Omental fat pad (tissue), 4 donors: ENCODE data around the gene DUSP7. TPM values are rescaled to one million over a fixed set of nuclear protein-coding genes. Genes with fewer than 3 reads are reported as not detected.

ENCODE experiments used
- ATAC-seq: fragments of 150-250 bp; one replicate; pipeline ENCODE4 v1.9.1; 2016; ENCODE audit warnings: mild to moderate bottlenecking, moderate library complexity; ENCODE audit not compliant: low FRiP score
- DNase-seq: peaks from one replicate; pipeline ENCODE4 v3.0.0-alpha.2; 2019; ENCODE audit warnings: low spot score
- total RNA-seq, 4 donors: library from RNA; depleted of rRNA; stranded (reverse); fragments of >200 nt; gene quantifications; one replicate each; pipeline ENCODE4 v1.1.0, GENCODE V29; 2016
- TF ChIP-seq, protein P1 (sequence below), 3 donors: fragments of 450-650 bp; IDR thresholded peaks; one replicate each; pipeline ENCODE4 v1.5.1; 2016 to 2017; ENCODE audit warnings: antibody characterized with exemption in 3 of 3, mild to moderate bottlenecking in 3 of 3, moderate library complexity in 2 of 3

DUSP7 gene
- total RNA-seq, 4 donors from 2014 or later = 5.5 to 22.2 (median 16.8) TPM

DNA sequence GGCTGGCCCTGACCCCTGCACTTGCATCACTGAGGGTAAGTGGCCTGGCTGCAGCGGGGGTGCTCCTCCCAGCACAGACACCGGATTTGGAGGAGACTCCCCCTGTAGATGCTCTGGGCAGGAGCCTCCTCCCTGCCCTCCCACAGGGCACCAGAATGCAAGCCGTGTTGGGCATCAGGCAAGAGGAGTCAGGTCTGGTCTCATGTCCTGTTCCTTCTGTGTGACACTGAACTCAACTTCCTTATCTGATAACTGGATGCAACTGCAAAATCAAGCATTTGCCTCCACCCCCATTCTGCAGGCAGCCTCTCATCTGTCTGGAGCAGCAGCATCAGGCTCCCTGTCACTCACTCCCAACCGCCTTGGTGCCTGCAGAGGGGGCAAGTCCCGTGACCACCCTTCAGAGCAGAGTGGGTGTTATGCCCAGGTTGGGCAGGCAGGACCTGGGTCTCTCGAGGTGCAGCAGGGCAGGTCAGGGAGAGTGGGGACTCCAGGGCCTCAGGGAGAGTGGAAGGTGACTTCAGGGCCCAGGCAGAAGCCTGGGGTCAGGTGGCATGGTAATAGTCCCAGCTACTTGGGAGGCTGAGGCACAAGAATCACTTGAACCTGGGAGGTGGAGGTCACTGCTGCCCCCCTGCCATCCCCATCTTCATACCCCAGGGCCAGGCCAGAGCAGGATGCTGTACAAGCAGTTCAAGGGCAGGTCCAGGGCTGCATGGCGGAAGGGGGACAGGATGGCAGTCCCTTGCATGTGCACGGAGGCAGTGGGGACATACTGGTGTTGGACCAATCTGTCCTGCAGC lies 50.2 kb downstream of the DUSP7 start:
- ATAC-seq (no peak), DNase-seq (no peak)
- TF ChIP-seq, protein P1, sequence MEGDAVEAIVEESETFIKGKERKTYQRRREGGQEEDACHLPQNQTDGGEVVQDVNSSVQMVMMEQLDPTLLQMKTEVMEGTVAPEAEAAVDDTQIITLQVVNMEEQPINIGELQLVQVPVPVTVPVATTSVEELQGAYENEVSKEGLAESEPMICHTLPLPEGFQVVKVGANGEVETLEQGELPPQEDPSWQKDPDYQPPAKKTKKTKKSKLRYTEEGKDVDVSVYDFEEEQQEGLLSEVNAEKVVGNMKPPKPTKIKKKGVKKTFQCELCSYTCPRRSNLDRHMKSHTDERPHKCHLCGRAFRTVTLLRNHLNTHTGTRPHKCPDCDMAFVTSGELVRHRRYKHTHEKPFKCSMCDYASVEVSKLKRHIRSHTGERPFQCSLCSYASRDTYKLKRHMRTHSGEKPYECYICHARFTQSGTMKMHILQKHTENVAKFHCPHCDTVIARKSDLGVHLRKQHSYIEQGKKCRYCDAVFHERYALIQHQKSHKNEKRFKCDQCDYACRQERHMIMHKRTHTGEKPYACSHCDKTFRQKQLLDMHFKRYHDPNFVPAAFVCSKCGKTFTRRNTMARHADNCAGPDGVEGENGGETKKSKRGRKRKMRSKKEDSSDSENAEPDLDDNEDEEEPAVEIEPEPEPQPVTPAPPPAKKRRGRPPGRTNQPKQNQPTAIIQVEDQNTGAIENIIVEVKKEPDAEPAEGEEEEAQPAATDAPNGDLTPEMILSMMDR (IDR thresholded peaks at IDR 0.05) = no peak

GRCh38 chr3:52005571-52005986 lies 50.8 kb downstream of the DUSP7 start:
- DNase-seq (no peak), ATAC-seq (peak; percentile 76)
- TF ChIP-seq, protein P1 (IDR thresholded peaks at IDR 0.05) = no peak

GRCh38 chr3:52004906-52005395 lies 51.4 kb downstream of the DUSP7 start:
- ATAC-seq = no peak
- DNase-seq = no peak
- TF ChIP-seq, protein P1 (IDR thresholded peaks at IDR 0.05) = no peak

DNA sequence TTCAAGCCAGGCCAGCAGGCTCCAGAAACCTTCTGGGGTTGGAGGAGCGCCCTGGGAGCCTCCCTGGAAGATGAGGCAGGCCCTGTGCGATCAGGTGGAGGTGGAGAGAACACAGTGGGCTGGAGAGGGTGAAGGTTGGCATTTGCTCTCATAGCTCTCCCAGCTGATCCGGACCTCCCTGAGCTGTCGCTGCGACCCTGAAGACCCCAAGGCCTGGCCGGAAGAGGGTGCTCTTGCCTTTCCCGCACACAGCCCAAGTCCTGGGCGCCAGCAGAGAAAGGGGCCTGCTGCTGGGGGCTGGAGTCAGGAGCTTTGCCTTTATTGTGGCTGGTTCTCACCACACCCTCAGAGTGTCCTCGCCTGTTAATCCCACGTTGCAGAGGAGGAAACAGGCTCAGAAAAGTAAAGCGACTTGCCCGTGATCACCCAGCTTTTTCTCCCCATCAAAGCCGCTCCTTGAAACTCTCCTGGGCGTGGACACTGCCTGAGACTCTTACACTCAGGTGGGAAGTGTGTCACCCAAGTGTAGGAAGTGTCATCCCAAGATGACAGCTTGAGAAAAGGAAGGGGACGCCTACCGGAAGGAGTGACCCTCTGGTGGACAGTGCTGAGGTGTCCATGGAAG lies 52.1 kb downstream of the DUSP7 start:
- ATAC-seq (no peak), DNase-seq (no peak)
- TF ChIP-seq, protein P1 (IDR thresholded peaks at IDR 0.05) = no peak

- ATAC-seq = no peak
- TF ChIP-seq, protein P1 (IDR thresholded peaks at IDR 0.05) = no peak
- no peak for DNase-seq
Measured at GRCh38 chr3:52002748-52003147, 53.6 kb downstream of the DUSP7 start.

DNA sequence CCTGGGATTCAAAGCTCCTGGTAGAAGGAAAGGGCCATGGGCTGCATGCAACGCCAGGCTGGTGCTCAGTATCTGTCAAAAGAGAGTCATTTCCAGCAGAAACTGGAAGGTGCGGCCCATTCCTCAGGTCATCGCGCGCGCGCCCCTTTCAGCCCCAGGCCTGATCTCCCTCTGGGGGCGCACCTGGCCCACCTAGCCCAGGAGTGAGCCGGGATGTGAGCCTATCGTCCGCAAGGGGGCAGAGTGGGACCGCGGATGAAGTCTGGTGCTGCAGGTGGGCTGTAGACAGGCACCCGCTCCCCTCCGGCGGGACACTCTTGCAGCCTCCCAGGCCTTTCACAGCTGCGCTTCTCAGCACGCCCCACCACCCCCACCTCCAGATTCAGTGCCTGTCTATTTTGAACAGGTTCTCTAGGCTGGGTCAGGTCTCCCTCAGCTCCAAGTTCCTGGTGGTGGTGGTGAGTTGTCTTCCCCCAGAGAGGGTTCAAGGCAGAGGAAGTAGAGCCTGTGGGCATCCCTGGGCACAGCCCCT lies 54.9 kb downstream of the DUSP7 start:
- TF ChIP-seq, protein P1 (IDR thresholded peaks at IDR 0.05) = peak in 2 of 3 donors; percentile 63 to 86
- DNase-seq (peak; percentile 60), ATAC-seq (peak; percentile 74)
